ENCODE data around the gene MTG2.

The MTG2 gene

GRCh38 chr20:62227977-62228958, 45.4 kb downstream of the MTG2 start:
- H3K36me3 ChIP-seq (ENCODE audit: control insufficient read depth in 1 of 2, insufficient read depth in 2 of 2, low read depth in 1 of 2, low read length in 2 of 2) = no peaks in the 10 kb centered on the region
- no peak overlapping the region for H4K91ac ChIP-seq (ENCODE audit: low read length)
- no peak overlapping the region for H3K18ac ChIP-seq (ENCODE audit: low read depth in 1 of 2, low read length in 2 of 2)
- no peak overlapping the region for H2BK12ac ChIP-seq (ENCODE audit: low read length in 2 of 2)
- no peak overlapping the region for H2BK120ac ChIP-seq (ENCODE audit: low read depth, low read length)
- DNase-seq = no peak
- H4K8ac ChIP-seq (ENCODE audit: low read length) = no peak overlapping the region
- WGBS = 68% methylated on average over 36 of the region's 37 CpGs
- H3K4me2 ChIP-seq (ENCODE audit: low read length, poor library complexity, severe bottlenecking) = no peak overlapping the region
- H2BK15ac ChIP-seq (ENCODE audit: low read depth, poor library complexity, severe bottlenecking) = no peak overlapping the region
- no peak overlapping the region for H3K9ac ChIP-seq (ENCODE audit: low read length)
- H3K23ac ChIP-seq (ENCODE audit: low read length in 2 of 2) = no peak overlapping the region
- H2AK5ac ChIP-seq (ENCODE audit: low read length, severe bottlenecking) = no peak overlapping the region
- H2BK5ac ChIP-seq (ENCODE audit: low read depth, low read length, poor library complexity, severe bottlenecking) = no peak overlapping the region
- peaks cover 40 to 97% of the 10 kb centered on the region in 2 experiments for H3K27me3 ChIP-seq (ENCODE audit: control insufficient read depth in 1 of 2, insufficient read depth in 1 of 2, low read length in 2 of 2)
- peaks cover 3% of the 10 kb centered on the region for H3K4me1 ChIP-seq (ENCODE audit: control insufficient read depth, insufficient read depth, low read depth, low read length)
- no peak overlapping the region for H3K27ac ChIP-seq (ENCODE audit: low read length, poor library complexity, severe bottlenecking)
- H2AFZ ChIP-seq (ENCODE audit: low read depth, low read length) = no peak overlapping the region
- H3K4ac ChIP-seq (ENCODE audit: low read depth in 1 of 2, low read length in 2 of 2) = no peak overlapping the region
- no peaks in the 10 kb centered on the region for H3K9me3 ChIP-seq (ENCODE audit: control insufficient read depth, low read length)
- no peak overlapping the region for H3K4me3 ChIP-seq (ENCODE audit: insufficient read depth in 1 of 2, low read depth in 1 of 2, low read length in 2 of 2)
- no peak overlapping the region for H3K14ac ChIP-seq (ENCODE audit: low read length in 2 of 2)
- no peaks in the 10 kb centered on the region for H3K79me1 ChIP-seq (replicated peaks; ENCODE audit: low read length, poor library complexity, severe bottlenecking)

GRCh38 chr20:62228982-62229545, 46.2 kb downstream of the MTG2 start:
- no peak overlapping the region for H3K4me3 ChIP-seq (ENCODE audit: insufficient read depth in 1 of 2, low read depth in 1 of 2, low read length in 2 of 2)
- no peak overlapping the region for H2AK5ac ChIP-seq (ENCODE audit: low read length, severe bottlenecking)
- no peak overlapping the region for H3K23ac ChIP-seq (ENCODE audit: low read length in 2 of 2)
- no peak overlapping the region for H2AFZ ChIP-seq (ENCODE audit: low read depth, low read length)
- no peak overlapping the region for H2BK15ac ChIP-seq (ENCODE audit: low read depth, poor library complexity, severe bottlenecking)
- H3K14ac ChIP-seq (ENCODE audit: low read length in 2 of 2) = no peak overlapping the region
- H2BK120ac ChIP-seq (ENCODE audit: low read depth, low read length) = no peak overlapping the region
- H3K27ac ChIP-seq (ENCODE audit: low read length, poor library complexity, severe bottlenecking) = no peak overlapping the region
- H3K4me1 ChIP-seq (ENCODE audit: control insufficient read depth, insufficient read depth, low read depth, low read length) = peaks cover 3% of the 10 kb centered on the region
- no peak overlapping the region for H4K8ac ChIP-seq (ENCODE audit: low read length)
- H3K9ac ChIP-seq (ENCODE audit: low read length) = no peak overlapping the region
- peaks cover 32 to 97% of the 10 kb centered on the region in 2 experiments for H3K27me3 ChIP-seq (ENCODE audit: control insufficient read depth in 1 of 2, insufficient read depth in 1 of 2, low read length in 2 of 2)
- no peak overlapping the region for H2BK12ac ChIP-seq (ENCODE audit: low read length in 2 of 2)
- no peak overlapping the region for H2BK5ac ChIP-seq (ENCODE audit: low read depth, low read length, poor library complexity, severe bottlenecking)
- H4K91ac ChIP-seq (ENCODE audit: low read length) = no peak overlapping the region
- no peak for DNase-seq
- 84% methylated on average over 7 of the region's 7 CpGs for WGBS
- peaks cover 6% of the 10 kb centered on the region for H3K9me3 ChIP-seq (ENCODE audit: control insufficient read depth, low read length)
- H3K4ac ChIP-seq (ENCODE audit: low read depth in 1 of 2, low read length in 2 of 2) = no peak overlapping the region
- H3K36me3 ChIP-seq (ENCODE audit: control insufficient read depth in 1 of 2, insufficient read depth in 2 of 2, low read depth in 1 of 2, low read length in 2 of 2) = no peaks in the 10 kb centered on the region
- no peak overlapping the region for H3K18ac ChIP-seq (ENCODE audit: low read depth in 1 of 2, low read length in 2 of 2)
- no peak overlapping the region for H3K4me2 ChIP-seq (ENCODE audit: low read length, poor library complexity, severe bottlenecking)
- no peaks in the 10 kb centered on the region for H3K79me1 ChIP-seq (replicated peaks; ENCODE audit: low read length, poor library complexity, severe bottlenecking)

- Histone ChIP-seq H3K4me2 (ENCODE audit: low read length, poor library complexity, severe bottlenecking) (no peak overlapping the region), H3K4me3 (ENCODE audit: insufficient read depth in 1 of 2, low read depth in 1 of 2, low read length in 2 of 2) (no peak overlapping the region), H3K23ac (ENCODE audit: low read length in 2 of 2) (no peak overlapping the region), H2BK12ac (ENCODE audit: low read length in 2 of 2) (no peak overlapping the region), H2AK5ac (ENCODE audit: low read length, severe bottlenecking) (no peak overlapping the region), H2BK15ac (ENCODE audit: low read depth, poor library complexity, severe bottlenecking) (no peak overlapping the region), H3K4me1 (ENCODE audit: control insufficient read depth, insufficient read depth, low read depth, low read length) (peaks cover 3% of the 10 kb centered on the region), H3K79me1 (replicated peaks; ENCODE audit: low read length, poor library complexity, severe bottlenecking) (no peaks in the 10 kb centered on the region), H3K18ac (ENCODE audit: low read depth in 1 of 2, low read length in 2 of 2) (no peak overlapping the region), H3K4ac (ENCODE audit: low read depth in 1 of 2, low read length in 2 of 2) (no peak overlapping the region), H2BK120ac (ENCODE audit: low read depth, low read length) (no peak overlapping the region), H3K27me3 (ENCODE audit: control insufficient read depth in 1 of 2, insufficient read depth in 1 of 2, low read length in 2 of 2) (peaks cover 31 to 97% of the 10 kb centered on the region in 2 experiments), H4K8ac (ENCODE audit: low read length) (no peak overlapping the region), H3K27ac (ENCODE audit: low read length, poor library complexity, severe bottlenecking) (no peak overlapping the region), H3K14ac (ENCODE audit: low read length in 2 of 2) (no peak overlapping the region), H2AFZ (ENCODE audit: low read depth, low read length) (no peak overlapping the region), H2BK5ac (ENCODE audit: low read depth, low read length, poor library complexity, severe bottlenecking) (no peak overlapping the region), H4K91ac (ENCODE audit: low read length) (no peak overlapping the region), H3K36me3 (ENCODE audit: control insufficient read depth in 1 of 2, insufficient read depth in 2 of 2, low read depth in 1 of 2, low read length in 2 of 2) (no peaks in the 10 kb centered on the region), H3K9me3 (ENCODE audit: control insufficient read depth, low read length) (peaks cover 7% of the 10 kb centered on the region), H3K9ac (ENCODE audit: low read length) (no peak overlapping the region)
- no peak for DNase-seq
- 81% methylated on average over 4 of the region's 4 CpGs for WGBS
These were observed 46.8 kb downstream of the MTG2 start for GRCh38 chr20:62229667-62230066.

DNA sequence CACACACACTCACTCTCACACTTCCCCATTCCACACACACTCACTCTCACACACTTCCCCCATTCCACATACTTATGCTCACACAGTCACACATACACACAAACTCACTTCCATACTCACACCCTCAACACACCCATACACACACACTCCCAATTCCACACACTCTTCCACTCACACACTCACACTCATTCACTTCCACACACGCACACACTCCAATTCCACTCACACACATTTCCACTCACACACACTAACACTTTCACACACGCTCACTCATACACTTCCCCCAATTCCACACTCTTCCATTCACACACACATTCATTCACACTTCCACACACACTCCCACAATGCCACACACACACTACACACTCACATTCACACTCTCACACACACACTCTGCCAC, 47.4 kb downstream of the MTG2 start:
- no peak overlapping the region for H2BK12ac ChIP-seq (ENCODE audit: low read length in 2 of 2)
- WGBS = 93% methylated on average over 2 of the region's 2 CpGs
- H2BK15ac ChIP-seq (ENCODE audit: low read depth, poor library complexity, severe bottlenecking) = no peak overlapping the region
- H2AK5ac ChIP-seq (ENCODE audit: low read length, severe bottlenecking) = no peak overlapping the region
- H3K9ac ChIP-seq (ENCODE audit: low read length) = no peak overlapping the region
- no peak overlapping the region for H3K4me2 ChIP-seq (ENCODE audit: low read length, poor library complexity, severe bottlenecking)
- no peak overlapping the region for H3K23ac ChIP-seq (ENCODE audit: low read length in 2 of 2)
- no peak overlapping the region for H3K18ac ChIP-seq (ENCODE audit: low read depth in 1 of 2, low read length in 2 of 2)
- H3K27me3 ChIP-seq (ENCODE audit: control insufficient read depth in 1 of 2, insufficient read depth in 1 of 2, low read length in 2 of 2) = peaks cover 30 to 96% of the 10 kb centered on the region in 2 experiments
- no peak overlapping the region for H4K91ac ChIP-seq (ENCODE audit: low read length)
- no peaks in the 10 kb centered on the region for H3K79me1 ChIP-seq (replicated peaks; ENCODE audit: low read length, poor library complexity, severe bottlenecking)
- no peak overlapping the region for H2BK5ac ChIP-seq (ENCODE audit: low read depth, low read length, poor library complexity, severe bottlenecking)
- H3K27ac ChIP-seq (ENCODE audit: low read length, poor library complexity, severe bottlenecking) = no peak overlapping the region
- H3K4ac ChIP-seq (ENCODE audit: low read depth in 1 of 2, low read length in 2 of 2) = no peak overlapping the region
- peak overlapping the region in 1 of 2 experiments; percentile 76 for H3K14ac ChIP-seq (ENCODE audit: low read length in 2 of 2)
- H4K8ac ChIP-seq (ENCODE audit: low read length) = no peak overlapping the region
- peaks cover 3% of the 10 kb centered on the region for H3K4me1 ChIP-seq (ENCODE audit: control insufficient read depth, insufficient read depth, low read depth, low read length)
- H3K9me3 ChIP-seq (ENCODE audit: control insufficient read depth, low read length) = peaks cover 7% of the 10 kb centered on the region
- H2AFZ ChIP-seq (ENCODE audit: low read depth, low read length) = no peak overlapping the region
- no peaks in the 10 kb centered on the region for H3K36me3 ChIP-seq (ENCODE audit: control insufficient read depth in 1 of 2, insufficient read depth in 2 of 2, low read depth in 1 of 2, low read length in 2 of 2)
- H2BK120ac ChIP-seq (ENCODE audit: low read depth, low read length) = no peak overlapping the region
- no peak for DNase-seq
- no peak overlapping the region for H3K4me3 ChIP-seq (ENCODE audit: insufficient read depth in 1 of 2, low read depth in 1 of 2, low read length in 2 of 2)
